OCI-M2 (cell line): Measurements from ENCODE around the gene SCYGR3.

Source experiments
- DNase-seq: peaks from one replicate; lab custom pipeline; 2025; ENCODE audit not compliant: unreplicated experiment; lab: John Stamatoyannopoulos, UW

The SCYGR3 gene, protein sequence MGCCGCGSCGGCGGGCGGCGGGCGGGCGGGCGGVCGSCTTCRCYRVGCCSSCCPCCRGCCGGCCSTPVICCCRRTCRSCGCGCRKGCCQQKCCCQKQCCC

DNA sequence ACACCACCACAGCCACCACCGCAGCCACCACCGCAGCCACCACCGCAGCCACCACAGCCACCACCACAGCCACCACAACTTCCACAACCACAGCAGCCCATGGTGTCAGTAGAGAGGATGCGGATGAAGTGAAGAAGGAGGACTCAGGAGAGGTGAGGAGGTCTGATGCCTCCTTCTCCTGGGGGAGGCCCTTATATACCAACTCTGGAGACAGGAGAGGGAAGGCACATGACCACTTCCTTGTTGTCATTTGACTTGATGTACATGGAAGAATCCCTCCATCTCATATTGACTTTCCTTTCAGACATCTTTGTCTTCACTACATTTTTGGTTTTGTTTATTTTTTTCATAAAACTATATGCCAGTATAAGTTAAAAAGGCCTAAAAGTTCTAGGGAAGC is at the start of gene SCYGR3:
TSS of gene SCYGR3 (minus strand) at position 101 of the 400 bp plus-strand sequence. CDS start at position 101, 0 bp downstream.
- no peak for DNase-seq

- DNase-seq = no peak
These were observed 47.2 kb upstream of the SCYGR3 start for GRCh38 chr2:227661827-227662226.

DNA sequence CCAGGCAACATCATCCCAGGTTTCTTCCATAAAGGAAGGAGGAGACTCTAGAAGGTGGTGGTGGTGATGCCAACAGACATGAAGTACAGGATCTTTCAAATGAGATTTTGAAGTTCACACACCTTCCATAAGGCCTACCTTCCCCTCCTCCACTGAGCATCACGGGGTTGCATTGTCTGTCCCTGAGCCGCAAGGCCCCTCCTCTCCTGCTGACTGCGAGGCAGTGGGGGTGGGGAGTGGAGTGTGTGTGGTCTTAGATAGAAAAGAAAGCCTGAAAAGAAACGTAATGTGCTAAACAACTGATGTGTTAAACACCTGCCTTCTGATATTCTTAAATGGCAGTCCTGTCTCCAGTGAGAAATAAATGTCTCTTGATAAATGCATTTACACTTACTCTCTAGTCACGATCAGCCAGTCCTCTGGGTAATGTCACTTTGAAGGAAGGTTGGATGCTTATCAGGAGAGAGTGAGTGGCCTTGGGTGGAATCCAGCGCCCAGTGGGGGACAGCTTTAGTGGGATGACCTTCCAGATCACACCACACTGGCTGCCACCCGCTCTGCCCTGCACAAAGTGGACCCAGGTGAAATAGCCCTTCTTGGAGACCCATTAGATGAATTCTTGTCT is 46.5 kb upstream of the SCYGR3 start:
- DNase-seq = no peak

GRCh38 chr2:227657199-227657845 is 42.7 kb upstream of the SCYGR3 start:
- DNase-seq = no peak

DNA sequence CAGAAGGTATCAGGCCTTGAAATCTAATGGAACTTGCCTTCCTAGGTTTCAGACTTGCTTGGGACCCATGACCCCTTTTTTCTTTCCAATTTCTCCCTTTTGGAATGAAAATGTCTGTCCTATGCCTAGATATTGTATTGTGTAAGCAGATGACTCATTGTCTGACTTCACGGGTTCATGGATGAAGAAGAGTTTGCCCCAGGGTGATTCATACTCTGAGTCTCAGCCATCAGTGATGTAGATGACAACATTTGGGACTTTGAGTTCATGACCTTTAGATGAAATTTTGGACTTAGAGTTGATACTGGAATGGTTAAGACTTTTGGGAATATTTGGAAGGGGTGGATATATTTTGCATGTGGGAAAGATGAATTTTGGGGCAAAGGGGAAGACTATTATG is 40.8 kb upstream of the SCYGR3 start:
- DNase-seq = no peak

GRCh38 chr2:227654426-227654825 is 39.8 kb upstream of the SCYGR3 start:
- DNase-seq = no peak

DNA sequence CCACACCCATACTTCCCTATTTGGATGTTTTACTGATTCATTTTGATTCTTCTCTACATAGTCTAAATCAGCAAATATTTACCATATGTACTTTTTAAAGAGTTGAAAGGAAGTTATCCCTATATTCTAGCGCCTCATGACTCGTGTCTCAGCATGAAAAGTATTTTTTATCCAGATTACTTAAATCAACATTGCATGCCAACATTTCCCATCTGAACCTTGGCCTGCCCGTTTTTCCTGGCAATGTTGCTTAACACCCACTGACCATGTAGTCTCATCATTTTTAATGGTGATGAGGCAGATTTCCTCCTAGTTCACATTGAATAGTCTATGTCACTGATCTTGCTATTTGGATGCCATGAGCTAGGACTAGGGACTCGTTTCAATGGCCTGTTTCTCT is 38.8 kb upstream of the SCYGR3 start:
- DNase-seq = no peak

GRCh38 chr2:227643990-227644551 is 29.4 kb upstream of the SCYGR3 start:
- DNase-seq = no peak

GRCh38 chr2:227642656-227643055 is 28.0 kb upstream of the SCYGR3 start:
- no peak for DNase-seq

DNA sequence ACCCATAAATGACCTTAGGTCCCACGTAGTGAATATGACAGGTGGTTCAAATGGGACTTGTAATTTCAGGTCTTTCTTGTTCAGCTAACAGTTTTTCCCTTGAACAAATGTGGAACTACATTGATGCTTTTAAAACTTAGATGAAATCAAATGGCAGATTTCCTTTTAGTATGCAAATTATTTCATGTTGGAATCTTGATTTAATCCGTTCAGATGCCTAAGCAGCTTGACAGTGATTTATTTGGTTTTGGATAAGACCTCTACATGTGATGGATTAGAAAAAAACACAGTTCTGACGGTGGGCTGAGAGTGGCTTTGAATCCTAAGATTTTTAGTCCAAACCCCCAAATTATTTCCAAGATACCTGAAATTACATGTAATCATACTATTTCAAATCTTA is 19.6 kb upstream of the SCYGR3 start:
- no peak for DNase-seq

GRCh38 chr2:227632827-227633226 is 18.2 kb upstream of the SCYGR3 start:
- no peak for DNase-seq

DNA sequence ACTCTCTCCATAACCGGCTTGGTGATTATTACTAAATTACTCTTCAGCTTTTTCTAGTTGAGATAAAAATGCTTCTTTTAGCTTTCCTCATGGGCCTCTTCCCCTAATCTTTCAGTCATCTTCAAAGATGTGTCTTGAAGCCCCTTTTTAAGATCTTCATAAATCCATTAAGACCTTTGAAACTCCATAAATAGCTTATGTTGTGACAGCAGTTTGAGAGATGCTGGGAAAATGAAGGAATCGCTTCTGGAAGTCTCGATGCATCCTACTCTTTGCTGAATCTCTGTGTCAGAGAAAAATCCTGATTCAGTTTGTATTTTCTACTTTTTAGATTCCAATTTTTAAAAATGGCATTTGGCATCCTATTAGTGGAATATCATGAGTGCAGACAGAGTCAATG is 15.7 kb upstream of the SCYGR3 start:
- no peak for DNase-seq

DNA sequence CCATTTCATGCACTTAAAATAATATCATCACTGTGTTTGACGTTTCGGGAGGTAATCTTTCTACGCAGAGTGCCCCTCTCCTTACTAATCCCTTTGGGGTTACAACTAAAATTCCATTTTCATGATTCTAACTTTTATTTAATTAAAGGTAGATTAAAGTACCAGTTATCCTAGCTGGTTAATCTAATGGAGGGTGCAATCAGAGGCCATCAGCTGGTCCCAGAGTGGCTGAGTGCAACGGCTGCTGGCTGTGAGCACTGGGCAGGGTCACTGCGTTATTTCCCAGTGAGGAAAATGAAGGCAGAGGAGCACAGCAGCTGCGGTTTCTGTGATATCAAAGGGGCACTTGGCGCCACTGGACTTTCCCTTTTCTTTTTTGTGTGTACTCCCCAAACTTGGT is 14.8 kb upstream of the SCYGR3 start:
- DNase-seq = no peak

DNA sequence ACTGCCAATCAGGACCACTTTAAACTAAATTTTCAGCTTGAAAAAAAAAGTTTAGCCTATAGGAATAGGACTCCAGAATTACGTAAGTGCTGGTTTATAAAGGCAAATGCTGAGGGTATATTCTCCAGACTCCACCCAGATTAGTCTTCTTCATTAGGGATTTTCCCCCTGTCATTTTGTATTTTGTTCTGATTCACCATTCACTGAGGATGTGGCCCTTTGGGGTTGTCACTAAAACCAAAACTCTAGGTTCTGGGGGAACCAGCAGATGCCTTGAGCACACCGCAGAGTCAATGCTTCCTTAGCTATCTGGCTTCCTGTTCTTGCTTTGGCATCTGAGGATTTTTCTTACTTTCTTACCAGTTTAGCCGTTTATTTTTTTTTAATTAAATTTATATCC is 13.1 kb upstream of the SCYGR3 start:
- no peak for DNase-seq

GRCh38 chr2:227626580-227627151 is 12.0 kb upstream of the SCYGR3 start:
- DNase-seq = no peak

DNA sequence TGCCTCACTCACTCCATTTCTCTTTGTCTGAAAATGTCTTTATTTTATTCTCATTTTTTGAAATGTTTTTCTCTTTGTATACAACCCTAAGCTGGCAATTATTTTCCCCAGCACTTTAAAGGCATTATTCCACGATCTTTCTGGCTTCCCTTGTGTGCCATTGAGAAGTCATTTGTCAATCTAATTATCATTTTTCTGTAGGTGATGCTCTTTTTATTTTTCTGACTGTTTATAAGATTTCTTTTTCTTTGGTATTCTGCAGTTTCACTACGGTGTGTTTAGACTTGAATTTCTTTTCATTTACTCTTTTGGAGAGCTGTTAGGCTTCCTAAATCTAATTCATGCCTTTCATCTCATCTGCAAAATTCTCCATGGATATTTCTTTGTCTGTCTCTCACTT is 10.8 kb upstream of the SCYGR3 start:
- no peak for DNase-seq

DNA sequence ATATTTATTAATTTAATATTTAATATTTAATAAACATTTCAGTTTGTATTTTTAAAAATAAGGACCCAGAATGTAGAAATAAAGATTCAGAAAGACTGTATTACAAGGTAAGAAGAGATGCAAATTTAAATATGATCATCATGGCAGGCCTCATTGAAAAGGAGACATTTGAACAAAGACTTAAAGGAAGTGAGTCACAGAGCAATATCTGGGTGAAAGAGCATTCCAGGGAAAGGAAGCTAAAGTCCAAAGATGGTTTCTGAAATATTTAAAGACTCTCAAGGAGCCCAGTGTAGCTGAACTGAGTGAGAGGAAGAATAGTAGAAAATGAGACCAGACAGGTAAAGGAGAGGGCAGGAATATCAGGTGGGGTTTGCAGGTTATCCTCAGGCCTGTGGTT is 8.6 kb upstream of the SCYGR3 start:
- no peak for DNase-seq

GRCh38 chr2:227617316-227618230 is 2.9 kb upstream of the SCYGR3 start, which contains the start of gene SCYGR4:
Gene SCYGR4 (plus strand): TSS chr2:227617498. CDS start chr2:227617498, 0 bp downstream.
- DNase-seq = no peak

- DNase-seq = no peak
These were observed 2.0 kb upstream of the SCYGR3 start for GRCh38 chr2:227616631-227617030.

DNA sequence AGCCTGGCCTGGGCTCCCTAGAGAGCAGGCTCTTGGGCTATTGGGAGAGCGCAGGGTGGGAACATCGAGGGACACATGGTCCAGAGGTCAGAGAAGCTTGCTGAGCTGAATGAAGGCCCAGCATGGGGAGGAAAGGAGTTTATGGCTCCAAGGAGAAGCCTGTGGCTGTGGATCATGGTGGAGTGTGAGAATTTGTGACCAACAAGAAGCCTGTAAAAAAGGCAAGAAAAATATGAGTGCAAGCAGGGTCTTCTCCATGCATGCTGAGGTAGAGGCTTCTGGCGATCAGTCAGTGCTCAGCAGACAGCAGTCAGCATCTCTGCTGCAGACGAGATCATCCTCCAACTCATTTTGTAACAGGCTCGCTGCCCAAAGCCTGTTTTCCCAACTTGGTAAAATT is 1.3 kb upstream of the SCYGR3 start:
- DNase-seq = no peak

- DNase-seq = no peak
These were observed 541 bp upstream of the SCYGR3 start for GRCh38 chr2:227615181-227615580.
